Stimulated activated CD8-positive, alpha-beta memory T cell treated with anti-CD3 and anti-CD28 coated beads, Interleukin-15, amount 100 ng/mL, for 48 hours (primary cell): ENCODE data around the gene HNRNPL.
"Not testable (repeated sequence)": the region's sequence is repeated elsewhere in the genome, so short reads cannot be mapped to it uniquely, and the experiment has no call there.

Experiments used
- DNase-seq, 2 donors: peaks; one replicate each; pipeline ENCODE4 v3.0.0-alpha.2; 2020; ENCODE audit warnings: low read depth in 2 of 2

Gene HNRNPL

DNA sequence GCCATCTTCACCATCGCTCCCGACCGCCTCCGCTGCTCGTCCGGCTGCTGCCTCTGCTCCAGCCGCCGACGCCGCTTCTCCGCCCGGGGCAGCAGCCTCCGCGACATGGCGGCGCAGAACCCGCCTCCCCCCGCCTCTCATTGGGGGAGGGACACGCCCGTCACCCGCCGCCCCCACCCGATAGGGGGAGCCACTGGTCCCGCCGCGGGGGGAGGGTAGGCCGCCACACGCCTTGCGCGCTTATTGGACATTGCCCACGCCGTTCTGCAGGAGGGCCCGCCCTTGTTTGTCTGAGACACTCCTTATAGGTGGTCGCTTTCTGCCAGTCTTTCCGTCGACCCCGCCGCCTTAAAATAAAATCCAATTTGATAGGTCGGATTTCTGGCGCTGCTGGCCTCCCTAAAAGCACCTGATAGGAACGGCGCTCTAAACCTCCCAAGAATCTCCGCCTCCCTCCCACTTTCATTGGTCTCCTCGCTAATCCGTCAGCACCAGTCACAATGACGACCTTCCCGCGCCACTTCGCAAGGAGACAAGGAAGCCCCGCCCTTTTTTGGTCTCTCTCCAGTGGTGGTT lies at the start of gene HNRNPL:
TSS of gene HNRNPL (minus strand) at position 127 of the 576 bp plus-strand sequence. CDS start at position 107, 20 bp downstream.
- peak; percentile 98 to 99 for DNase-seq

DNA sequence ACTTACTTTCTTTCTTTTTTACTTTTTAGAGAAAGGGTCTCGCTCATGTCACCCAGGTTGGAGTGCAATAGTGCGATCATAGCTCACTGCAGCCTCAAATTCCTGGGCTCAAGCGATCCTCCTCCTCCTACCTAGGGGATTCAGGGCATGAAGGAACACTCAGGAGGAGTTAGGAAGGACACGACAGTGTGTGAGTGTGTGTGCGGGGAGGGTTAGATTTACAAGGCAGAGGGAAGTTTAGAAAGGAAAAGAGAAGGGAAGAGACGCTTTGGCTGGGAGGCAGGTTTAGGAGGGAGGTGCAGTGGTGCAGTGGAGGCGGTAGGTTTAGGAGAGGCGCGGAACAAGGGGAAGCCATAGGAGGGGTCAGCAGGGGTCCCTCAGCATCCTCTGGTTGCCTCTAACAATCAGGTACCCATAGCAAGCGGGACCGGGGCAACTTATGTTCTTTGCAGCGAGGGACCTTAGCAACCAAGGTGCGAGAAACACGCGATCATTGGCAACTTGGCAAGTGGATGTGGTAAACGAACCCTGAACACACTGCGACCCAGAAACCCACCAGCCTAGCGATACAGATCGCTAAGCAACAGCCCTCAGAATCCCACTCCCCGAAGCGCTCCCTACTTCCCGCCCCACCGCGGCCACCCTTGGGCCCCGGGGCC lies 49.1 kb upstream of the HNRNPL start:
- no peak for DNase-seq

DNA sequence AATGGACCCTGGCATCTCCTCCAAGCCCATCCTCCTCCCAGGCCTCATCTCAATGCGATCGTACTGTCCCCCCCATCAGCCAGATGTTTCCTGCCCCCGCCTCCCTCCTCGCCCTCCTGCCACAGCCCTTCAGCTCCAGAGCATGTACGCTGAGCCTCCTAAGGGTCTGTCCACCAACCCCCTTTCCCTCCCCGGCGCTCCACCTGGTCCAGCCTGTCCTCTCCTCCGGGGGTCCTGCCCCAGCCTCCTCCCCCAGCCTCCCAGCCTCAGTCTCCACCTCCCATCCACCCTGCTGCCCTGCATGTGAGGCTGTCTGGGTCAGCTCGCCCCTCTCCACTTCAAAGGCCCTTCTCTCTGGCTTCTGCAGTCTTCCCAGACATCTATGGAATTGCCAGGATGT lies 45.2 kb upstream of the HNRNPL start:
- no peak for DNase-seq

DNA sequence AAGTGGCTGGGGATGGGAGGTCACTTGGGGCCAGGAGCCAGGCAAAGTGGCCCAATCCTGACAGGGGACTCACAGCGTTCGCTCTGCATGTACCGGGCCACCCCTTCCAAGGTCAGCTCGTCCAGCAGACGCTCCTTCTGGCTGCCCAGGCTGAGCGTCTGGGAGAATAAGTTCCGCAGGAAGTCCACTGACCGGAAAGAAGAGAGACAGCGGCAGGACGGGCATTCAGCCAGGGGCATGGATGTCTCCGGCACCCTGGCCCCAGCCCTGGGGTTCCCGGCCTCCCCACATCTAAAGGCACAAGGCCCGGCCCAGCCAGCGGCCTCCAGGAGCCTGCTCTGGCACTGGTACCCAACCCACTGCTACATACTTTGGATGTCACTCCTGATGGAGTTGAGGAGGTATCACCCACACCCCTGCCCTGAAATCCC lies 43.6 kb upstream of the HNRNPL start:
- DNase-seq = no peak

DNA sequence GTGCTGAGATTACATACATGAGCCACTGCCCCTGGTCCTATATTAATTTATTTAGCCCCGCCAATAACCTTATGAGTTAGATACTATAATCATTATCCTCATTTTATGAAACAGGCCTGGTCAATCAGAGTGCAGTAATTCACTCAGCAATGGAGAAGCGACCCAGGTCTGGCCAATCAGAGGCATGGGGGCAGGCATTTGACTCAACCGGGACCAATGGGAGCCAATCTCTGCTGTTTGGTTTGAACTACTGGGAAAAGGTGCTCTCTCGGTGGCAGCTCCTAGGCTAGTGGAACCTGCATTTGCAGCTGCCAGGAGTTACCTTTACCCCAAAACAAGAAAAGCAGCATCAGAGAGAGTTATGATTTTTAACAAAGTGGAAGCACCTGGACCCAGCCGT lies 43.1 kb upstream of the HNRNPL start:
- DNase-seq = no peak

DNA sequence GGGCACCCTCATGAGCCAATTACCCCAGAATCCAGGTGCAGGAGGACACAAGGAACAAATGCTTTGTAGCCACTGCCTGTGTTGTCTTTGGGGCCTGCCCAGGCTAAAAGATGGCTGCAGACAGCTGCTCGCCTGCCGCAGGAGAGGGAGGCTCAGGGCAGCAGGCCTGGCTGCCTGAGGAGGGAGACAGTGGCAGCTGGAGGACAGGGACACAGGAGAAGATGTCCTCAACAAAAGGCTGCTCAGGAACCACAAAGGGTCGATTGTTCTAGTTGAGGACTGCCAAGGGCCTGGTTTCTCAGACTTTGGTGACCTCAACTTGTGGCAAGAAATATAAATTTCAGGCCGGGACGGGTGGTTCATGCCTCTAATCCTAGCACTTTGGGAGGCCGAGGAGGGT lies 42.0 kb upstream of the HNRNPL start:
- no peak for DNase-seq

DNA sequence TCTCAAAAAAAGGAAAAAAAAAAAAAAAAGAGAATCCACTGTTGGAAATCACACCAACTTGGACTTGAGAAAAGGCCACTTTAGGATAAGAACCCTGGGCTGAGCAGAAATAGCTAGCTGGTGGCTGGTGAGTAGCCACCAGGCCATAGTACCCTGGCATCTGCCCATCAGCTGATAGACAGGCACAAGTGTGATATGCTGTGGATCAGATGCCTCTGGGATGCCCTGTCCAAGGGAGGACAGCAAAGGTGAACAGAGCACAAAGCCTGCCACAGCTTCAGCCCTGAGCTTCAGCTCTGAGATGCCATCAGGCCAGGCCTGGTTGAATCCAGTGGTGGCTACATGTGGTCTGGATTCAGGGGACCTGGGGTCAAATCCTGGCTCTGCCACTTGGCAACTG lies 40.9 kb upstream of the HNRNPL start:
- DNase-seq = no peak

DNA sequence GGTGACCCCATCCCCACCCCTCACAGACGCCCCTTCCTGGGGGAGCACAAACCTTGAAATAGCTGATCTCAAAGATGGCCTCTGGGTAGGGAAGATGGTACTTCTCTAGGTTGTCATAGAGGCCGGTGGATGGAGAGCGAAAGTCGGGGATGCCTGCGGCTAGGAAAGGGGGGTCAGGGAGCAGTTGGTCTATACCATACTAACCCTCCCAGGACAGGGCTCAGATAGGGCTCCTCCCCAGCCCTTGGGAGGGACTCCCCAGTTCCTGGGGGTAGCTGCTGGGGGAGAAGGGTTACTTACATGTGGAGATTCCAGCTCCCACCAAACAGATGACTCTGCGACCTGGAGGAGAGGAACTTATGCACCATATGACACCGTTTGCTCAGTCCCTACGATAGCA lies 40.0 kb upstream of the HNRNPL start:
- DNase-seq = no peak

DNA sequence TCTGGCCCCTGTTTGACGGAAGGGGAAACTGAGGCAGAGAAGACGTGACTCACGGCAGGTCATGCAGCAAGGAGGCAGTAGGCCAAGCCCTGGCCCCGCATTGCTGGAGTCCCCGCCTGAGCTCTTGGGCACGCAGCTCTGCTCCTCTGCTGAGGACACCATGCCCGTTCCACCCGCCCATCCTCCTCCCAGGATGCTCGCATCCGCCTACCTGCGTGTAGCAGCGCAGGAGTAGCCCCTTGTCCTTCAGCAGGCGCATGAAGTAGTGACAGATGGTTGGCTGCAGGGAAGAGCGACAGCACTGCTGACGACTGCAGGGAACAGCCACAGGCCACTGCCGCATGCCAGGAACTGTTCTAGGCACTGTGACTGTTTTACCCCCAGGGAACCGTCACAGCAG lies 39.1 kb upstream of the HNRNPL start:
- no peak for DNase-seq

DNA sequence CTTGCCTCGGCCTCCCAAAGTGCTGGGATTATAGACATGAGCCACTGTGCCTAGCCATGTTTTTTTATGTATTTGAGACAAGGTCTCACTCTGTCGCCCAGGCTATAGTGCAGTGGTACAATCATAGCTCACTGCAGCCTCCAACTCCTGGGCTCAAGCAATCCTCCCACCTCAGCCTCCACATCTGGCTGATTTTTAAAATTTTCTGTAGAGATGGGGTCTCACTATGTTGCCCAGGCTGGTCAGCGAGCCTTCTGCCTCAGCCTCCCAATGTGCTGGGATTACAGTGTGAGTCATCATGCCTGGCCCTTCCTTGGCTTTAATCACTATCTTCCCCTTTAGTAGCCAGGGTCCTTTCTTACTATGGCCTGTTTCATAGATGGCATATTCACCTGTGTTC lies 34.9 kb upstream of the HNRNPL start:
- not testable (repeated sequence) for DNase-seq

DNA sequence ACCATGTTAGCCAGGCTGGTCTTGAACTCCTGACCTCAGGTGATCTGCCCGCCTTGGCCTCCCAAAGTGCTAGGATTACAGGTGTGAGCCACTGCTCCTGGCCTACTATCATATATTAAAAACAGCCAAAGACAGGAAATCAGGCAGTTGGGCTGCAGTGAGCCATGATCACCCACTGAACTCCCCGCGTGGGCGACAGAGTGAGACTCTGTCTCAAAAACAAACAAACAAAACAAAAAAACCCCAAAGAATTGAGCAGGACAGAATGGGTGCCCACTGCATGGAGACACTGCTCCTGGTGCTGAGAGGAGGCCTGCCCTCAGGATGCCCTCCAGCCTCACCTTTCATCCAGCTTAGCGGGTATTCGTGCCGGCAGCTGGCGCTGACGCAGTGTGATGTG lies 33.5 kb upstream of the HNRNPL start:
- DNase-seq = no peak

DNA sequence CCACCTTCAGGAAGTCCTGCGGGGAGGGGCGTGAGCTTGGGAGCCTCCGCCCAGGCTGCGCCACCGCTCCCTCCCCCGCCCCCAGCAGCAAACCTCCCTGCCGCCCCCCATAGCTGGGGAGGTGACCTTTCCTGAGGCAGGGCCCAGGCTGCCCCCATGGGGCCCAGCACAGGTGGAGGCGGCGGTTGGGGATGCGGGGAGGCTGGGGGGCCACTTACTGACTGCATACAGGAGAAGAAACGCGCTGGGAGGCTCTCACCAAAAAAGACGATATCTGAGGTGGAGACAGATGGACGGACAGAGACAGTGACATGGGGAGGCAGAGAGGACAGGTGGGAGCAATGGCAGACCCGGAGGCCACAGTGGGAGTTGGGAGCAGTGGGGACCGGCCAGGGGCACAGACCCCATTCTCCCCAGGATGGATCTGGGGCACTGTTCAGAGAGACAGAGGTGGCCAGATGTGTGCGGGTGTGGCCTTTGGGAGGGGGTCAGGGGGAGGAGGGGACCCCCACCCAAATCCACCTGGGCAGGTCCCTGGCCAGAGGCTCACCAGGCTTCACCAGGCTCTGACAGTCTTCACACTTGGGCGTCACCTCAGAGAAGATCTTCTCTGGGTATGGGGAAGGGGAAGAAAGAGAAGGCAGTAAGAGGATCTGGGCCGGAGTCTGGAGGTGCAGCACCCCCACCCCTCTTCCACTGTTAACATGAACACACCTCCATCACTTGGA lies 31.3 kb upstream of the HNRNPL start:
- no peak for DNase-seq

DNA sequence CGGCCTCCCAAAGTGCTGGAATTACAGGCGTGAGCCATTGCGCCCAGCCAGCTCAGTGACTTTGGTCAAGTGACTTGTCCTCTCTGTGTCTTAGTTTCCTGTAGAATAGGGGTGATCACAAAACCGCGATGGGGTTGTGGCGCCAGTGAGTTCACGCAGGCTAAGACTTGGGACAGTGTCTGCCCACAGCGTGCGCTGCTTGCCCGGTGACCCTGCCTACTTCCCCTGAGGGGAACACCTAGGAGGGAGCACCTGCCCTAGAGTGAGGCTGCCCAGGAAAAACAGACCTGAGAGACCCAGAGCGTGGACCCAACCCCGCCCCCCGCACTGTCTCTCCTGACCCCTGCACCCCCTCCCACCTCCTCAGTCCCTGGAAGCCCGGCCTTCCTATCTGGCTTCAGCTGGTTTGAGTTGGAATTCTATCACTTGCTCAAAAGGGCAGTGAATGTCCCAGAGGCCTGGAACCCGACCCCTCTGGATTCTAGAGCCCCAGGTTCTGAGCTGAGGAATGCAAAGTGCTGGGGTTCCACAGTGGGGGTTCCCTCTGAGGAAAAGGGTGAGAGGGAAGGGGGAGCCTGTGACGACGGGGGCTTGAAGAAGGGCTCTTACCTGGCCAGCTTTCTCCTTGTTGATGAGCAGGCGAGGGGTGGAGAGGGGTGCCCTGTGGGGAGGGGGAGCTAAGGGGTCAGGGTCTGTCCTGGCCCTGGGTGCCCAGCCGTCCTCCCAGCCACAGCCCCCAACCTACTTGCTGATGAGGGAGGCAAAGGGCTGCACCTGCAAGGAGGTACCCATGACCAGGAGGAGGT lies 30.5 kb upstream of the HNRNPL start:
- no peak for DNase-seq

DNA sequence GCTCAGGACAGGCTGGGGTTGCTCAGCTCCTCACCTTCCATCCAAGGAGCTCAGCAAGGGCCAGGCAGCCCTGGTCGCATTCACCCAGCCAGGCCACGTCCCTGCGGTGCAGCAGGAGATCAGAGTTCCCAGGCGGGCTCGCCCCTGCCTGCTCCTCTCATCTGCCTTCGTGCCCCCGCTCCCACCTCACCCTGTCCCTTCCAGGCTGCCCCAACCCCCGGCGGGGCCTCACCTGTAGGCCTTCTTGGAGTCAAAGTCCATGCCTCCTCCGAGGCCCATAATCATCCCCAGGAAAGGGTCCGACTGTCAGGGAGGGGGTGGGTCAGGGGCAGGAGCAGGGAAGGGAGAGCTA lies 29.6 kb upstream of the HNRNPL start:
- DNase-seq = no peak

DNA sequence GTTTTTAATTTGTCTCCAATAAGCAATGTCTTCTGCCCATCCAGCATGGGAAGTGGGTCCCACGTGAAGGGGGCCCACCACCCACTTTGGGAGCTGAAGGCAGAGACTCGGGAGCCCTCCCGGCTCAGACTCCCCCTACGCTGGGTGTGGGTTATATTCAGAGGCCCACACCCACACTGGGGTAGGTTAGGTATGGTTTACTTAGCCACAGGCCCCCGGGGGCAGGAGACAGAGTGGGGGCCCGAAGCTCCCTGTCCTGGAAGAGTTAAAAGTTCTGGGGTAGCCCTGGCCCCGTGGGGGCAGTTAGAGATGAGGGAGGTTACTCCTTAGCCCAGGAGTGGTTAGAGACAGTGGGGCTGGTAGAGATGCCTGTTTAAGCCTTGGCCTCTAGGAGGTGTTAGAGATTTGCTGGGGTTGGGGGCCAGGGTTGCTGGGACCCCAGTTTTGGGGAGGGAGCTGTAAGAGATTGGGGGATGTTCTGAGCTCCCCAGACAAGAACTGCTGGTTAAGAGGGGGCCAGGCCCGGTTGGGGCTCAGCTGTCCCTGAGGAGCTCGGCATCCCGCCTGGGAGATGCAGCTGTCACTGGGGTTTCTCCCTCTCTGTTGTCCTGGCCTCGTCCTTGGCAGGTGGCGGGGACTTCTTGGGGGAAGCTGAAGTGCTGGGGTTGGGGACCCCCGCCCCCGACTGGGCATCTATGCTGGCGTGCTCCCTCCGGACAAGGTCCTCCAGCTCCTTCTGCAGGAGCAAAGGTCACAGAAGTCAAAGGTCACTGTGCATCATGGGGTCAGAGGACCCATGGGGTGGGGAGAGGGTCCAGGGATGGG lies 29.0 kb upstream of the HNRNPL start:
- no peak for DNase-seq

DNA sequence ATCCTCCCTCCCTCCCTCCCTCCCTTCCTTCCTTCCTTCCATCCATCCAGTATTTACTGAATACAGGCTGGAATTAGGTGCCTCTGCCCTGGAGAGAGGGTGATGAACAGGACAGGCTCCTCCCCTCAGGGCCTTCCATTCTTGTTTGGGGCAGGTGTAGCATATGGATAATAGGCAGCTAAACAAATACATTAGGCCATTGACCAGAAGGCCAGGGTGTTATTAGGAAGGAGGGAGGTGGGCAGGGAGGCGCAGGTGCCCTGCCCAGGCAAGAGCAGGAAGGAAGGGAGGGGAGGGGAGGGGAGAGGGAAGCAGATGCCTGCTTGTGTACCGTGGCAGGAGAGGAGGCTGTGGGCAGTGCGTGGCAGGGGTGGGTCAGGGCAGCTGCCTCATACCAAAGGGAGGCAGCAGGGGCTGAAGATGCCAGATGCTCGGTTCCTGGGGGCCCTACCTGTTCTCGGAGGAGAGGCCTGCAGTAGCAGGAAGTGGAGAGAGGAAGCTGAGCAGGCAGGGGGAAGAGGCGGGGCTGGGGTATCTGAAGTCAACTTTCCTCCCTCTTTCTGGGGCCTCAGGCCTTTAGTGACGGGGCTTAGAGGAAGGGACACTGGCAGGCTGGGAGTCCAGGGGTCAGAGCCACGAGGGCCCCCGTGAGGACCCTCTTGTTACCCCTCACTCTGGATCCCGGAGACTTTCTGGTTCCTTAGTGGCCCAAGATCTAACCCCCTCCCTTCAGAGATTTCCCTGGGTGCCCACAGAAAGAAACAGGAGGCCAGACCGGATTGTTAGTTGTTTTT lies 28.2 kb upstream of the HNRNPL start, which contains the start of gene RINL:
TSS of gene RINL (minus strand) at position 495 of the 794 bp plus-strand sequence. CDS start 1,533 bp downstream, outside the sequence.
- DNase-seq = peak; percentile 53 to 56

DNA sequence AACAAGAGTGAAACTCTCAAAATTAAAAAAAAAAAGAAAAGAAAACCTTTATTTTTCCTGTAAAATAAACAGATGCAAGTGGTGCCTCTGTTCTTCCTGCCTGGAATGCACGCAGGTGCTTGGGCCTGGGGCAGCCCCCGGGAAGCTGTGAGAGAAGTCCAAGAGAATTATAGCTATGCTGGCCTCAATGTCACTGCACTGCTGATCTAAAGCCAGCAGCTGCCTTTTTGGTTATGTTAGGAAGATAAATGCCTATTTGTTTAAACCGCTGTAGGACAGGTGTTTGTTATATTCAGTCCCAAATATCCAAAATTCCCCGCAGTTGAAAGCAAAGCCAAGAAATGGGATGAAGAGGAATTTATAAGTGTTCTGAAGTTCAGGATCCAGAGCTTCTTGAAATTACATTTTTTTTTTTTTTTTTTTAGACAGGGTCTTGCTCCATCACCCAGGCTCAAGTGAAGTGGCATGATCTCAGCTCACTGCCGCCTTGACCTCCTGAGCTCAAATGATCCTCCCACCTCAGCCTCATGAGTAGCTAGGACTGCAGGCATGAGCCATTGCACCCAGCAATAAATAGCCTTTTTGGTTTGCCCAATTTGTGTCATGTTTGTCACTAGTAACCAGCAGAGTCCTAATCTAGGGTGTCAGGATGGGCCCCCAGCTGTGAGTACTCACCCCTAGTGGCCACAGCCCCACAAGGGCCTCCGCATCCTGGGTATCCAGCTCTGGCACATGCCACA lies 26.0 kb upstream of the HNRNPL start:
- no peak for DNase-seq

DNA sequence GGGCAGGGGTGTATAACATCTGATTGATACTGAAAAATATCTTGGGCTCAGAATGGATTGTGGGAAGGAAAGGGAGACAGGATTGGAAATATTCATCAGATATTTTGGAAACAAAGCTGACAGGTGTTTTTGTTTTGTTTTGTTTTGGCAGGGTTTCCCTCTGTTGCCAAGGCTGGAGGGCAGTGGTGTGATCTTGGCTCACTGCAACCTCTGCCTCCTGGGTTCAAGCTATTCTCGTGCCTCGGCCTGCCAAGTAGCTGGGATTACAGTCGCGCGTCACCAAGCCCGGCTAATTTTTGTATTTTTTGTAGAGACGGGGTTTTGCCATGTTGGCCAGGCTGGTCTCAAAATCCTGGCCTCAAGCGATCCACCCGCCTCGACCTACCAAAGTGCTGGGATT lies 23.6 kb upstream of the HNRNPL start:
- not testable (repeated sequence) for DNase-seq

DNA sequence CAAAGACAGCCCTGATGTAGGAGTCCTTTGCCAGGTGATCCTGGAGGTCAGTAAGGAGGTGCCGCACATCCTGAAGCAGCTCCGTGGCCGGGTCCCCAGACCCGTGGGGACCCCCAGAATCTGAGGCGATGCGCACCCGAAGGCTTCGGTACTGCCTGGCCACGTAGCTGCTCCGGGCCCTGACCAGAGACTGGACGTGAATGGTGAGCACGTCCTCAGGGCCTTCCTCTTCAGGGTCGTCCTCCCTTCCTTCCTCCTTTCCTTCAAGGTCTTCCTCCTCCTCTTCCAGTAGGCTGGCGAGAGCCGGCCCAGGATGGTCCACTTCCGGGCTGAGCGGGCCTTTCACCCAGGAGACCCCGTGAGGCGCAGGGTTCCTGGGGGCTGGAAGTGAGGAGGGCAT lies 20.8 kb upstream of the HNRNPL start:
- DNase-seq = no peak
